WTC11 (cell line): ENCODE data around the gene CLDN2. TPM values are rescaled to one million over a fixed set of nuclear protein-coding genes. Genes with fewer than 3 reads are reported as not detected.

Experiments
- ATAC-seq: fragments of 200-7000 bp; cut with Tn5 transposase; 2 replicates; pipeline ENCODE4 v1.10.0; 2021; ENCODE audit warnings: mild to moderate bottlenecking, moderate library complexity
- CTCF ChIA-PET: fragments of 300-600 bp; sonication (Branson Sonifier 250); formaldehyde crosslinking; loops from one replicate; lab custom pipeline; 2021; ENCODE audit warnings: antibody characterized with exemption; lab: Charles Lee
- POLR2A ChIA-PET: fragments of 350-600 bp; sonication (Branson Sonifier 250); formaldehyde crosslinking; loops from one replicate; lab custom pipeline; 2021; ENCODE audit warnings: antibody characterized with exemption; lab: Charles Lee
- DNase-seq: peaks from one replicate; pipeline ENCODE4 v3.0.0; 2021; ENCODE audit warnings: low spot score
- H3K27ac Mint-ChIP-seq: 2 replicates; pipeline ENCODE4 v1.8.0; 2021; ENCODE audit warnings: mixed read lengths
- H3K27me3 Mint-ChIP-seq: 2 replicates; pipeline ENCODE4 v1.8.0; 2021; ENCODE audit warnings: low read depth, mild to moderate bottlenecking, moderate library complexity, mixed read lengths
- H3K36me3 Mint-ChIP-seq: 2 replicates; pipeline ENCODE4 v1.8.0; 2021; ENCODE audit warnings: mixed read lengths
- H3K4me1 Mint-ChIP-seq: 2 replicates; pipeline ENCODE4 v1.8.0; 2022; ENCODE audit warnings: mixed read lengths
- H3K4me3 Mint-ChIP-seq: 2 replicates; pipeline ENCODE4 v1.8.0; 2021; ENCODE audit warnings: mild to moderate bottlenecking, moderate library complexity, mixed read lengths
- H3K9me3 Mint-ChIP-seq: 2 replicates; pipeline ENCODE4 v1.8.0; 2021; ENCODE audit warnings: mixed read lengths
- CDX4 ChIP-seq: fragments of 250-450 bp; sonication (Bioruptor Pico); IDR thresholded peaks from 2 replicates; pipeline ENCODE4 v1.9.0; 2021; ENCODE audit warnings: moderate library complexity, mild to moderate bottlenecking, inconsistent platforms, borderline replicate concordance
- CTCF ChIP-seq: fragments of 200-600 bp; IDR thresholded peaks from 2 replicates; pipeline ENCODE4 v1.8.0; 2022; ENCODE audit warnings: antibody characterized with exemption
- E2F4 ChIP-seq: sonication (generic); formaldehyde crosslinking; IDR thresholded peaks from 2 replicates; pipeline ENCODE4 v1.8.1; 2022; ENCODE audit warnings: low read depth, mild to moderate bottlenecking, moderate library complexity, missing genetic modification reagents, borderline replicate concordance
- EMX1 ChIP-seq: fragments of 250-450 bp; sonication (Bioruptor Pico); IDR thresholded peaks from 2 replicates; pipeline ENCODE4 v1.8.0; 2021; ENCODE audit warnings: mild to moderate bottlenecking
- FOXP4 ChIP-seq: sonication (generic); formaldehyde crosslinking; IDR thresholded peaks from 2 replicates; pipeline ENCODE4 v1.8.0; 2022; ENCODE audit warnings: mild to moderate bottlenecking, missing genetic modification reagents
- GABPB1 ChIP-seq: sonication (generic); formaldehyde crosslinking; IDR thresholded peaks from 2 replicates; pipeline ENCODE4 v1.8.1; 2023; ENCODE audit warnings: mild to moderate bottlenecking, missing genetic modification reagents
- GRHL2 ChIP-seq: fragments of 250-450 bp; sonication (Bioruptor Pico); IDR thresholded peaks from 2 replicates; pipeline ENCODE4 v1.8.0; 2022; ENCODE audit warnings: mild to moderate bottlenecking, moderate library complexity; ENCODE audit not compliant: insufficient replicate concordance, severe bottlenecking
- GTF2I ChIP-seq: fragments of 250-450 bp; sonication (Bioruptor Pico); conservative IDR thresholded peaks from 2 replicates; pipeline ENCODE4 v1.4.0; 2021; ENCODE audit warnings: mild to moderate bottlenecking
- JUN ChIP-seq: sonication (generic); formaldehyde crosslinking; IDR thresholded peaks from 2 replicates; pipeline ENCODE4 v1.8.0; 2023; ENCODE audit warnings: mild to moderate bottlenecking, missing genetic modification reagents
- MXD4 ChIP-seq: fragments of 250-450 bp; sonication (Bioruptor Pico); IDR thresholded peaks from 2 replicates; pipeline ENCODE4 v1.8.0; 2021; ENCODE audit warnings: mild to moderate bottlenecking, moderate library complexity, borderline replicate concordance
- NR2C2 ChIP-seq: sonication (generic); formaldehyde crosslinking; IDR thresholded peaks from 2 replicates; pipeline ENCODE4 v1.8.0; 2022; ENCODE audit warnings: mild to moderate bottlenecking, missing genetic modification reagents
- RORB ChIP-seq: fragments of 250-450 bp; sonication (Bioruptor Pico); IDR thresholded peaks from 2 replicates; pipeline ENCODE4 v1.9.0; 2021; ENCODE audit warnings: mild to moderate bottlenecking
- SMAD4 ChIP-seq: sonication (generic); formaldehyde crosslinking; IDR thresholded peaks from 2 replicates; pipeline ENCODE4 v1.8.0; 2022; ENCODE audit warnings: mild to moderate bottlenecking, missing genetic modification reagents
- SP1 ChIP-seq: sonication (generic); formaldehyde crosslinking; conservative IDR thresholded peaks from 2 replicates; pipeline ENCODE4 v1.8.1; 2022; ENCODE audit warnings: missing genetic modification reagents
- STAT6 ChIP-seq: sonication (generic); formaldehyde crosslinking; conservative IDR thresholded peaks from 2 replicates; pipeline ENCODE4 v1.8.1; 2023; ENCODE audit warnings: mild to moderate bottlenecking, low read depth, missing genetic modification reagents, moderate library complexity
- ZNF232 ChIP-seq: sonication (generic); formaldehyde crosslinking; IDR thresholded peaks from 2 replicates; pipeline ENCODE4 v1.8.0; 2022; ENCODE audit warnings: mild to moderate bottlenecking, missing genetic modification reagents
- ZNF281 ChIP-seq: sonication (generic); formaldehyde crosslinking; IDR thresholded peaks from 2 replicates; pipeline ENCODE4 v1.8.0; 2023; ENCODE audit warnings: mild to moderate bottlenecking, missing genetic modification reagents
- ZNF425 ChIP-seq: fragments of 250-450 bp; sonication (Bioruptor Pico); conservative IDR thresholded peaks from 2 replicates; pipeline ENCODE4 v1.9.0; 2021; ENCODE audit warnings: mild to moderate bottlenecking
- total RNA-seq: library from RNA; stranded (reverse); gene quantifications from 3 replicates; pipeline ENCODE4 v1.2.3, GENCODE V29; 2021

The CLDN2 gene
- total RNA-seq, 1 experiment from 2014 or later, result 0.11 TPM

- Mint-ChIP-seq H3K36me3 (no peaks in the 10 kb centered on the region; the same call in 1 of the 2 replicates), H3K27me3 (no peaks in the 10 kb centered on the region), H3K27ac (no peak overlapping the region), H3K4me3 (no peak overlapping the region), H3K9me3 (no peaks in the 10 kb centered on the region), H3K4me1 (no peaks in the 10 kb centered on the region)
- ChIA-PET POLR2A (no interaction called here), CTCF (no interaction called here)
- no peak for TF ChIP-seq NR2C2 (CRISPR knock-in tag)
- no peak for TF ChIP-seq ZNF425 (CRISPR knock-in tag)
- no peak for TF ChIP-seq ZNF232 (CRISPR knock-in tag)
- no peak for TF ChIP-seq RORB
- no peak for ATAC-seq
- DNase-seq, result no peak
Measured at GRCh38 chrX:106954041-106954440, 33.8 kb downstream of the CLDN2 start.

- CTCF ChIA-PET, result no interaction called here
- Mint-ChIP-seq H3K27me3 (no peaks in the 10 kb centered on the region), H3K27ac (no peak overlapping the region), H3K4me3 (no peak overlapping the region), H3K9me3 (no peaks in the 10 kb centered on the region), H3K36me3 (no peaks in the 10 kb centered on the region; the same call in 1 of the 2 replicates), H3K4me1 (no peaks in the 10 kb centered on the region)
- TF ChIP-seq ZNF281 (CRISPR knock-in tag) (no peak), MXD4 (CRISPR knock-in tag) (no peak), SP1 (no peak), CDX4 (CRISPR knock-in tag) (no peak), FOXP4 (CRISPR knock-in tag) (no peak), GTF2I (no peak), JUN (no peak)
- POLR2A ChIA-PET, result no interaction called here
- ATAC-seq (no peak), DNase-seq (no peak)
Measured at GRCh38 chrX:106955004-106955772, 35.0 kb downstream of the CLDN2 start.

- no peak for TF ChIP-seq SP1
- no peak for TF ChIP-seq CTCF
- no peak for TF ChIP-seq GABPB1 (CRISPR knock-in tag)
- TF ChIP-seq EMX1, result no peak
- no peak for TF ChIP-seq E2F4 (CRISPR knock-in tag)
- no peak for TF ChIP-seq STAT6 (CRISPR knock-in tag)
- no peak for TF ChIP-seq GRHL2 (CRISPR knock-in tag)
- no peak for TF ChIP-seq SMAD4 (CRISPR knock-in tag)
- ChIA-PET POLR2A (no interaction called here), CTCF (interaction anchor here (5.4 kb wide), 1 partner anchor 64 kb away, joined by 54 read pairs; no protein-coding TSS in a partner anchor)
- peaks cover 14% of the 10 kb centered on the region for H3K36me3 Mint-ChIP-seq
- H3K27ac Mint-ChIP-seq, result no peak overlapping the region
- H3K4me1 Mint-ChIP-seq, result no peaks in the 10 kb centered on the region
- no peaks in the 10 kb centered on the region for H3K27me3 Mint-ChIP-seq
- no peaks in the 10 kb centered on the region for H3K9me3 Mint-ChIP-seq
- DNase-seq (no peak), ATAC-seq (no peak)
- no peak overlapping the region for H3K4me3 Mint-ChIP-seq
Measured at GRCh38 chrX:106957856-106958255, 37.7 kb downstream of the CLDN2 start.
